Caco-2 (cell line): ENCODE measurements around the gene TNFAIP8. TPM values are rescaled to one million over a fixed set of nuclear protein-coding genes. Genes with fewer than 3 reads are reported as not detected.
"Not testable (repeated sequence)": the region's sequence is repeated elsewhere in the genome, so short reads cannot be mapped to it uniquely, and the experiment has no call there.

Source experiments
- BruUV-seq: library from RNA; stranded (reverse); fragments of 400-500 nt; replicated peaks from 2 replicates; lab custom pipeline; 2021; lab: Mats Ljungman, UMichigan
- CTCF ChIA-PET: fragments of 300-600 bp; sonication (Branson Sonifier 250); formaldehyde crosslinking; loops from one replicate; lab custom pipeline; 2022; ENCODE audit warnings: antibody characterized with exemption; lab: Charles Lee
- POLR2A ChIA-PET: fragments of 300-600 bp; sonication (Branson Sonifier 250); formaldehyde crosslinking; loops from one replicate; lab custom pipeline; 2022; ENCODE audit warnings: antibody characterized with exemption; lab: Charles Lee
- DNase-seq, 2 experiments: peaks; one replicate each; pipeline versions ENCODE4 v3.0.0 to v3.0.0-alpha.2; 2020 to 2022
- H3K27me3 ChIP-seq: replicated peaks from 2 replicates; pipeline ENCODE4 v1.6.0; 2011; ENCODE audit warnings: low read length; ENCODE audit not compliant: control insufficient read depth, insufficient read depth
- H3K36me3 ChIP-seq: 2 replicates; pipeline ENCODE4 v1.5.1; 2011; ENCODE audit warnings: low read length; ENCODE audit not compliant: control insufficient read depth, insufficient read depth
- H3K4me1 ChIP-seq: fragments of 250-450 bp; sonication (Bioruptor Pico); 2 replicates; pipeline ENCODE4 v1.5.1; 2020; ENCODE audit warnings: mild to moderate bottlenecking
- H3K4me3 ChIP-seq: 2 replicates; pipeline ENCODE4 v1.5.1; 2011; ENCODE audit warnings: low read depth, mild to moderate bottlenecking, control low read depth, low read length
- H3K9me3 ChIP-seq: fragments of 250-450 bp; sonication (Bioruptor Pico); 2 replicates; pipeline ENCODE4 v1.5.1; 2020; ENCODE audit warnings: mild to moderate bottlenecking, moderate library complexity
- H3K27ac Mint-ChIP-seq: one replicate; pipeline ENCODE4 v1.8.0; 2022; ENCODE audit warnings: mixed read lengths; ENCODE audit not compliant: unreplicated experiment
- H3K27me3 Mint-ChIP-seq: one replicate; pipeline ENCODE4 v1.8.0; 2022; ENCODE audit warnings: mixed read lengths; ENCODE audit not compliant: insufficient read depth, unreplicated experiment
- H3K36me3 Mint-ChIP-seq: one replicate; pipeline ENCODE4 v1.8.0; 2022; ENCODE audit warnings: mild to moderate bottlenecking, mixed read lengths; ENCODE audit not compliant: insufficient read depth, unreplicated experiment
- H3K4me1 Mint-ChIP-seq: one replicate; pipeline ENCODE4 v1.8.0; 2022; ENCODE audit warnings: low read depth, mixed read lengths; ENCODE audit not compliant: unreplicated experiment
- H3K4me3 Mint-ChIP-seq: one replicate; pipeline ENCODE4 v1.8.0; 2022; ENCODE audit warnings: mild to moderate bottlenecking, moderate library complexity, mixed read lengths; ENCODE audit not compliant: unreplicated experiment
- H3K9me3 Mint-ChIP-seq: one replicate; pipeline ENCODE4 v1.8.0; 2022; ENCODE audit warnings: mixed read lengths; ENCODE audit not compliant: unreplicated experiment
- CTCF ChIP-seq, 2 experiments: fragments of 200-600 bp in 1 of 2; IDR thresholded peaks; 1 replicate in 1 of 2; 2 replicates in 1 of 2; pipeline versions ENCODE4 v1.5.1 to v1.8.0; 2011 to 2022; ENCODE audit warnings: antibody characterized with exemption in 1 of 2, control low read depth in 1 of 2, inconsistent platforms in 1 of 2, low read depth in 1 of 2, low read length in 1 of 2, mild to moderate bottlenecking in 1 of 2, moderate library complexity in 1 of 2; ENCODE audit not compliant: insufficient read depth in 1 of 2, severe bottlenecking in 1 of 2, unreplicated experiment in 1 of 2
- intact Hi-C: fragments of 100-400 bp; cut with micrococcal nuclease; formaldehyde crosslinking; loops from one replicate; pipeline ENCODE4 v1.10.0; 2022; ENCODE audit not compliant: unreplicated experiment
- total RNA-seq: library from RNA; stranded (reverse); gene quantifications from 2 replicates; pipeline ENCODE4 v1.2.3, GENCODE V29; 2022

The TNFAIP8 gene
- total RNA-seq, 1 experiment from 2014 or later: 7.4 TPM

GRCh38 chr5:119411361-119412278 is 55.8 kb downstream of the TNFAIP8 start:
- no peaks in the 10 kb centered on the region for H3K4me1 Mint-ChIP-seq
- H3K4me1 ChIP-seq: no peaks in the 10 kb centered on the region
- DNase-seq: peak; percentile 60 to 67

DNA sequence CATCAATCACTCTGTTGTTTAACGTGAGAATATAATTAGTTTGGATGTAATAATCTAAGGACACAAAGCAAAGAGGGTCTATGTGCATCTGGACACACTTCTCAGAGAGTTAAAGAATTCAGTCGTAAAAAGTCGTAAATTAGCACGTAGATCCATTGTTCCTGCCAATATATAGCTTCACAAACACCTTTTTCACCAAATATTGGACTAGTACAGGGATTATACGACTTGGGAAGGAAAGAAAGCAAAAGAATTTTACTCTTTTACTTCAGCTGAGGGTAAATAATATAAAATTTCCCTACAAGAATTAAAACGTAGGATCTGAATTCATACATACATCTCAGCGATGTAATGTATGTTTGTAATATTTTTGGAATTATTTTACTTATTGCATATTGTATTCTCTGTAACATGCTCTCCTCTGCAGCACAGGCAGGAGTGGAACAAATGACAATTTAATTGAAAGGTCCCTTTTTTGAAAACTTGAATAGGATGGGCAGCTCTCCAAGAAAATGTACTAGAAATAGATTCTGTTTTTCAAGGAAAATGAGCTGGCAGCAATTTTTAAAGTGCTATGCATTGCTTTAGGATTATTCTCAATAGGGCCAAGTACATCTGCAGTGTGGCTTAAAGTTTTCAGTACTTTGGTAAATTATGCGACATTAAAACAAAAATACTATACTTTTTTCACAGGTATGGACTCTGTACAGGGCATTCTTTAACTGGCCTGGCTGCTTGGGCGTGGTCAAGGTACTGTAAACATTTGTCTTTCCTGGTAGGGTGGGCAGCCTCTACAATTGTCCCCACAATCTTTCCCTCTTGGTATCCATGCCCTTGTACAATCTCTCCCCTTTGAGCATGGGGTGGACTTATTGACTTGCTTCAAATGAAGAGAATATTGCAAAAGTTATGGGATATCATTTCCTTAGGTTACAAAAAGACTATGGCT is 56.7 kb downstream of the TNFAIP8 start:
- no TSS peak for BruUV-seq
- intact Hi-C loops: loop anchor here (1.0 to 5.0 kb wide), 7 partner anchors 40 to 424 kb away; partner anchors contain the start of genes DMXL1, DTWD2 and HSD17B4
- H3K27me3 ChIP-seq: no peaks in the 10 kb centered on the region
- no peaks in the 10 kb centered on the region; the same call in 1 of the 2 replicates for H3K9me3 ChIP-seq
- Mint-ChIP-seq H3K27me3 (no peaks in the 10 kb centered on the region), H3K4me1 (peaks cover 5% of the 10 kb centered on the region), H3K4me3 (peak overlapping the region; percentile 75), H3K36me3 (no peaks in the 10 kb centered on the region), H3K27ac (peak overlapping the region; percentile 68), H3K9me3 (peaks cover 13% of the 10 kb centered on the region)
- H3K36me3 ChIP-seq: no peaks in the 10 kb centered on the region; the same call in 1 of the 2 replicates
- POLR2A ChIA-PET: no interaction called here
- no peak for DNase-seq
- TF ChIP-seq CTCF (IDR thresholded peaks at IDR 0.05; ENCODE audit: insufficient read depth in 1 of 2, low read depth in 1 of 2, low read length in 1 of 2, severe bottlenecking in 1 of 2, unreplicated experiment in 1 of 2): no peak
- no peaks in the 10 kb centered on the region for H3K4me1 ChIP-seq
- H3K4me3 ChIP-seq: no peak overlapping the region
- CTCF ChIA-PET: interaction anchor here (0.6 to 3.6 kb wide), 12 partner anchors 11 to 424 kb away, joined by 3 to 15 read pairs (median 3); partner anchors contain the start of gene DTWD2

More at GRCh38 chr5:119411361-119412278, 55.8 kb downstream of the TNFAIP8 start:
- BruUV-seq: no TSS peak
- Mint-ChIP-seq H3K4me3 (peak overlapping the region; percentile 75), H3K36me3 (no peaks in the 10 kb centered on the region), H3K27ac (peak overlapping the region; percentile 68), H3K9me3 (peaks cover 13% of the 10 kb centered on the region), H3K27me3 (no peaks in the 10 kb centered on the region)
- CTCF ChIA-PET: interaction anchor here (0.6 to 3.6 kb wide), 12 partner anchors 10 to 423 kb away, joined by 3 to 15 read pairs (median 4); partner anchors contain the start of gene DTWD2
- peak overlapping the region; percentile 54 for H3K4me3 ChIP-seq
- TF ChIP-seq CTCF (IDR thresholded peaks at IDR 0.05; ENCODE audit: insufficient read depth in 1 of 2, low read depth in 1 of 2, low read length in 1 of 2, severe bottlenecking in 1 of 2, unreplicated experiment in 1 of 2): peak; percentile 89 to 96
- intact Hi-C loops: loop anchor here (1.0 to 5.0 kb wide), 7 partner anchors 41 to 423 kb away; partner anchors contain the start of genes DMXL1, DTWD2 and HSD17B4
- no peaks in the 10 kb centered on the region for H3K27me3 ChIP-seq
- H3K36me3 ChIP-seq: no peaks in the 10 kb centered on the region; the same call in 1 of the 2 replicates
- H3K9me3 ChIP-seq: no peaks in the 10 kb centered on the region; the same call in 1 of the 2 replicates
- POLR2A ChIA-PET: no interaction called here

GRCh38 chr5:119414124-119414734 is 58.4 kb downstream of the TNFAIP8 start:
- intact Hi-C loops: loop anchor here (5.0 kb wide), 1 partner anchor 342 kb away; the partner anchor contains the start of gene DMXL1
- CTCF ChIA-PET, POLR2A ChIA-PET: not testable (repeated sequence)

More at GRCh38 chr5:119414124-119414734, 58.4 kb downstream of the TNFAIP8 start:
- not testable (repeated sequence) for H3K27ac Mint-ChIP-seq, H3K4me3 Mint-ChIP-seq, H3K36me3 Mint-ChIP-seq, BruUV-seq, H3K36me3 ChIP-seq, DNase-seq, H3K4me3 ChIP-seq, H3K9me3 ChIP-seq, H3K27me3 ChIP-seq, H3K27me3 Mint-ChIP-seq
- peaks cover 12% of the 10 kb centered on the region for H3K4me1 ChIP-seq
- Mint-ChIP-seq H3K4me1 (peaks cover 14% of the 10 kb centered on the region), H3K9me3 (peaks cover 13% of the 10 kb centered on the region)
